ENCODE data around the gene BICD1. TPM values are rescaled to one million over a fixed set of nuclear protein-coding genes. Genes with fewer than 3 reads are reported as not detected.

Gene BICD1
- total RNA-seq, 1 experiment from 2014 or later, result 41.3 TPM

DNA sequence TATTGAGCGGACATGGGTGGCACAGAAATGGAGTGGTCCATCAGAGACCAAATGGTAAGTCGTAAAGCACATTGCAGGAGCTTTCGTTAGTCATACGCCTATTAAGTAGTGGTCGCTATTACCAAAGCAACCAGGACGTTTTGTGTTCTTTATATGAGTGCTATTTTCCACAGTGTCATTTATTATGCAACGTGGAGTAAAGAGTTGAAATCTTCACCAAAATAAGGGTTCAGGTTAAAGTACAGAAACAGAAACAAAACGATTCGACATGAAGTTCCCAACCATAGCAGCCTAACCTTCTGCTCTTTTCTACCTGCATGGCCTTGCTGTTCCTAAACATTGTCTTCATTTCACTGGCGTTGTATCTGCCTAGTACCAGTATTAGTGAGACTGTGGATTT lies 272.6 kb downstream of the BICD1 start:
- Histone ChIP-seq H3K9me3 (ENCODE audit: insufficient read depth, low read depth) (no peaks in the 10 kb centered on the region), H4K20me1 (ENCODE audit: insufficient read depth) (no peaks in the 10 kb centered on the region; the same call in 1 of the 2 replicates), H3F3A (ENCODE audit: insufficient read depth, low read depth) (no peaks in the 10 kb centered on the region), H3K9me2 (ENCODE audit: insufficient read depth) (no peaks in the 10 kb centered on the region; the same call in 1 of the 2 replicates), H3K27me3 (ENCODE audit: insufficient read depth, low read depth) (no peaks in the 10 kb centered on the region), H3K4me3 (no peak overlapping the region), H3K27ac (no peak overlapping the region), H3K36me3 (ENCODE audit: low read depth) (no peaks in the 10 kb centered on the region), H2AFZ (no peak overlapping the region), H3K79me2 (ENCODE audit: low read depth) (no peaks in the 10 kb centered on the region), H3K4me2 (no peak overlapping the region), H3K4me1 (replicated peaks; ENCODE audit: insufficient read depth) (no peaks in the 10 kb centered on the region)
- TF ChIP-seq EZH2 (IDR thresholded peaks at IDR 0.05; ENCODE audit: low read depth), result no peak
- TF ChIP-seq, protein P1, sequence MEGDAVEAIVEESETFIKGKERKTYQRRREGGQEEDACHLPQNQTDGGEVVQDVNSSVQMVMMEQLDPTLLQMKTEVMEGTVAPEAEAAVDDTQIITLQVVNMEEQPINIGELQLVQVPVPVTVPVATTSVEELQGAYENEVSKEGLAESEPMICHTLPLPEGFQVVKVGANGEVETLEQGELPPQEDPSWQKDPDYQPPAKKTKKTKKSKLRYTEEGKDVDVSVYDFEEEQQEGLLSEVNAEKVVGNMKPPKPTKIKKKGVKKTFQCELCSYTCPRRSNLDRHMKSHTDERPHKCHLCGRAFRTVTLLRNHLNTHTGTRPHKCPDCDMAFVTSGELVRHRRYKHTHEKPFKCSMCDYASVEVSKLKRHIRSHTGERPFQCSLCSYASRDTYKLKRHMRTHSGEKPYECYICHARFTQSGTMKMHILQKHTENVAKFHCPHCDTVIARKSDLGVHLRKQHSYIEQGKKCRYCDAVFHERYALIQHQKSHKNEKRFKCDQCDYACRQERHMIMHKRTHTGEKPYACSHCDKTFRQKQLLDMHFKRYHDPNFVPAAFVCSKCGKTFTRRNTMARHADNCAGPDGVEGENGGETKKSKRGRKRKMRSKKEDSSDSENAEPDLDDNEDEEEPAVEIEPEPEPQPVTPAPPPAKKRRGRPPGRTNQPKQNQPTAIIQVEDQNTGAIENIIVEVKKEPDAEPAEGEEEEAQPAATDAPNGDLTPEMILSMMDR (conservative IDR thresholded peaks at IDR 0.05), result no peak
- ChIA-PET CTCF (interaction anchor here (0.6 kb wide), 1 partner anchor 27 kb away, joined by 3 read pairs; no protein-coding TSS in a partner anchor), POLR2A (ENCODE audit: unreplicated experiment) (no interaction called here)
- BruUV-seq (replicated peaks), result no TSS peak
- intact Hi-C loops (cut with micrococcal nuclease; ENCODE audit: unreplicated experiment), result no loop called here
- no peak for DNase-seq

DNA sequence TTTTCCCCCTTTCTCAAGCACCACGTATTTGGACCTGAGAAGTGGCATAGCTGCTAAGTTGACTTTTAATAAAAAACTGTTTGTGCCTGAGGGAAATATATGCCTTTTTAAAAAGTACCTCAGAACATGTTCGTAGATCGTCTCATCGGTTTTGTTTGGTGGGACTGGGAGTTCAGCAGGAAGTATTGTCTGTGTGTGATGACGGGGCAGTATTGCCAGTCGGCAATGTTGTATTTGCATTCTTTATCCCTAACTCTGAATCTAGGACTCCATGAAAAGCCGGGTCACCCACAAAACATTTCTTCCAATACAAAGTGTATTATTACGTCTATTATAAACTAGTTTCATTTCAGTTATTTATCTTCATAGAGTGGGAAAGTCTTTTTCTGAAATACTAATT lies 273.0 kb downstream of the BICD1 start:
- H2AFZ ChIP-seq, result no peak overlapping the region
- no TSS peak for BruUV-seq (replicated peaks)
- no peaks in the 10 kb centered on the region for H3K4me1 ChIP-seq (replicated peaks; ENCODE audit: insufficient read depth)
- H4K20me1 ChIP-seq (ENCODE audit: insufficient read depth), result no peaks in the 10 kb centered on the region
- no peaks in the 10 kb centered on the region for H3K9me3 ChIP-seq (ENCODE audit: insufficient read depth, low read depth)
- H3K79me2 ChIP-seq (ENCODE audit: low read depth), result no peaks in the 10 kb centered on the region
- TF ChIP-seq EZH2 (IDR thresholded peaks at IDR 0.05; ENCODE audit: low read depth), result no peak
- TF ChIP-seq, protein P1 (conservative IDR thresholded peaks at IDR 0.05), result no peak
- ChIA-PET POLR2A (ENCODE audit: unreplicated experiment) (no interaction called here), CTCF (no interaction called here)
- H3K27me3 ChIP-seq (ENCODE audit: insufficient read depth, low read depth), result no peaks in the 10 kb centered on the region
- no peak overlapping the region for H3K4me2 ChIP-seq
- H3K27ac ChIP-seq, result no peak overlapping the region
- no peak for DNase-seq
- H3K4me3 ChIP-seq, result no peak overlapping the region
- intact Hi-C loops (cut with micrococcal nuclease; ENCODE audit: unreplicated experiment), result no loop called here
- H3F3A ChIP-seq (ENCODE audit: insufficient read depth, low read depth), result no peaks in the 10 kb centered on the region
- H3K36me3 ChIP-seq (ENCODE audit: low read depth), result no peaks in the 10 kb centered on the region
- H3K9me2 ChIP-seq (ENCODE audit: insufficient read depth), result no peaks in the 10 kb centered on the region; the same call in 1 of the 2 replicates

DNA sequence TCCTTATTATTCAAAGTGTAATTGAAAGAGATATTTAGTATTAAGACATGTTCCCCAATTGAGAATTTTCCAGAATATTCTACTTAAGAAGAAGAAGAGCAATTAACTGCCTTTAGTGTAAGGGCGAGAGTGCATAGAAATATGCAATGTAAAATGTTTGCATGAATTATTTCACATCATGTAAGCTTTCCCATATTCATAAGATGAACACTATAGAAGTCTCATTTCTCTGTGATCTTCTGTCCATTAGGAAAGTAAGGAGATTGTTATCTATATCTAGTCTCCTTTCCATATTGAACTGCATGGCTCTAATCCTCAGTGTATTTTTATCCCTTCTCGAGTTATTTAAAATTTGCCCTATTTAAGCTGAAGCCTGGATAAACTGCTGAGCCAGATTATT lies 275.6 kb downstream of the BICD1 start:
- H3K4me1 ChIP-seq (replicated peaks; ENCODE audit: insufficient read depth), result no peaks in the 10 kb centered on the region
- H3K9me3 ChIP-seq (ENCODE audit: insufficient read depth, low read depth), result no peaks in the 10 kb centered on the region
- no peaks in the 10 kb centered on the region for H3K27me3 ChIP-seq (ENCODE audit: insufficient read depth, low read depth)
- CTCF ChIA-PET, result interaction anchor here (0.7 kb wide), 1 partner anchor 12 kb away, joined by 3 read pairs; no protein-coding TSS in a partner anchor
- H3K4me3 ChIP-seq, result no peak overlapping the region
- BruUV-seq (replicated peaks), result no TSS peak
- no peak for DNase-seq
- no peaks in the 10 kb centered on the region for H3K79me2 ChIP-seq (ENCODE audit: low read depth)
- H3K36me3 ChIP-seq (ENCODE audit: low read depth), result no peaks in the 10 kb centered on the region
- no peaks in the 10 kb centered on the region for H4K20me1 ChIP-seq (ENCODE audit: insufficient read depth)
- H3K9me2 ChIP-seq (ENCODE audit: insufficient read depth), result no peaks in the 10 kb centered on the region; the same call in 1 of the 2 replicates
- H3F3A ChIP-seq (ENCODE audit: insufficient read depth, low read depth), result no peaks in the 10 kb centered on the region
- POLR2A ChIA-PET (ENCODE audit: unreplicated experiment), result no interaction called here
- no peak overlapping the region for H2AFZ ChIP-seq
- intact Hi-C loops (cut with micrococcal nuclease; ENCODE audit: unreplicated experiment), result no loop called here
- H3K4me2 ChIP-seq, result no peak overlapping the region
- TF ChIP-seq, protein P1 (conservative IDR thresholded peaks at IDR 0.05), result no peak
- no peak for TF ChIP-seq EZH2 (IDR thresholded peaks at IDR 0.05; ENCODE audit: low read depth)
- H3K27ac ChIP-seq, result no peak overlapping the region

Data from PC-9 (cell line).